SKM-1 (cell line): ENCODE measurements around the gene SYNDIG1.

Source experiments
- DNase-seq: peaks from one replicate; lab custom pipeline; 2025; ENCODE audit not compliant: unreplicated experiment; lab: John Stamatoyannopoulos, UW

Gene SYNDIG1

DNA sequence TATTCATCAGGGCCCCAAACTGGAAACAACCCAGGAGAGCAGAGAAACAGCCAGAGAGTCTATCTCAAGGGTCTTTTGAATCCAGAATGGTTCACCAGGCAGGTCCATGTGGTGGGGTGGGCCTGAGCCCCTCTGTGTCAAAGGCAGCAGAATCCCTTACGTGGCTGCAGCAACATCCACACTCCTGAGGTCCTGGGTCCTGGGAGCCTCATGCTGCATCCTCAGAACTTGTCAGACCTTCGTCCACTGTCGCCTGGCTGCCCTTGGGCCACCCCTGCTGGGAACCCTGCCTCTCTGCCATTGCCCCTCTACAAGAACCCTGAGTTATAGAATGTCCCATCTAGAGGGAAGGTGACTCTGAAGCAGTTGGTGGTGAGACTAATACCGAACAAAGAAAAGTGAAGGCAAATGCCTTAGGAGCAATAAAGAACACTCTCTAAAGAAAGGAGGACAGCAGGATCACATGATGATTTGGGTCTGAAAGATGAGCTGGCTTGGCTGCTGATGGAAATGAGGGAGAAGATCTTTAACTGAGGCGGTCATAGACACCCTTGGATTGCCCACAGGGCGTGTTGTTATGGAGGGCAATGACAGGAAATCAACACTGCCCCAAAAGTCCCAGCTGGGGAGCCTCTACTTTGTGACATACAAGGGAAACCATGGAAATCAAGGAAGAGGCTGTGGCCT is 161.2 kb downstream of the SYNDIG1 start:
- DNase-seq = no peak

DNA sequence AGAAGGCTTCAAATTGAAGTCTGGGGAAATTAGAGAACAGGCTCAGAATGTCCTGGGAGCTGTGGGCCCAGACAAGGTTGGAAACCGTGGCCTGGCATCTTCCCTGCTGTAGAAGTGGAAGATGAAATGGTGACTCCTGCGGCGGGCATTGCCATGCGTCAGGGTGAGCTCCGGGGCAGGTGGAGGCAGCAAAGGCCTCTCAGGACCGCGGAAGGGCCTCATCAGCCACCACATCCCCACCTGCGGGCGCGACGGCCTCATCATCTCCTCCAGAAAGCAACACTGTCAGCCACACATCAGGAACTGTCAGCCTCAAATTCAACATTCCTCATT is 161.7 kb downstream of the SYNDIG1 start:
- no peak for DNase-seq

DNA sequence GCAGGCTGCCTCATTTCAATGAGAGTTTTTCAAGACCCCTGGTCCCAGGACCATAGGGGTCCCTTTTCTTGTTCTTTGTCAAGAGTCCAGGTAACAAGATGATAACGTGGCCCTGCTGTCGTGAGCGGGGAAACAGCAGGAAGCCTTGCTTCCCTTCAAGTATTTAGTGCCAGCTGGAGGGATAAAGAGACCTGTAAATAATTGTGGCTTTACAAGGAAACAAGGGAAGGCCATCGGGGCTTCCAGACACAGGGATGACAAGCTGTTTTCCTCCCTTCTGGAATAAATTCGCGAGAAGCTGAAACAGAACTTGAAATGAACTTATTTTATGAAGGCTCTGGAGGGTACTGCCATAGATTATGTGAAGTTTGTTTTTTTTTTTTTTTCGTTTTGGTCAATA is 163.2 kb downstream of the SYNDIG1 start:
- DNase-seq = no peak

DNA sequence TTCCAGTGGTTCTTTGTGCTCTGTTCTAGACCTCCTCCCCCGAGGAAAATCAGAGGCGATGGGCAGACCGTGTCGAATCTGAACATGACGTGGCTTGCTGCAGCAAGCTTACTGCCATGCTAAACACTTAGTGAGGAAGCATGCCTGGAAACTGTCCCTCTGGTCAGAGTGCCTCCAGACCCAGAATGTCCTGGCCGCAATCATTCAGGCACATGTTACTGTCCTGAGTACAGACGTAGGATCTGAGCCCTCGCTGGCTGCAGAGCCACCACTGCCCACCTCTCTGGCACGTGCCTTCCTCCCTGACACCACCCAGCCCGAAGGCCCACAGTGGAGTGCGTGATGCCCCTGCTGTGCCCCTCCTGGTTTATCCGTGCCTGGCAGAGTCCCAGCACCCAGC is 163.6 kb downstream of the SYNDIG1 start:
- no peak for DNase-seq

DNA sequence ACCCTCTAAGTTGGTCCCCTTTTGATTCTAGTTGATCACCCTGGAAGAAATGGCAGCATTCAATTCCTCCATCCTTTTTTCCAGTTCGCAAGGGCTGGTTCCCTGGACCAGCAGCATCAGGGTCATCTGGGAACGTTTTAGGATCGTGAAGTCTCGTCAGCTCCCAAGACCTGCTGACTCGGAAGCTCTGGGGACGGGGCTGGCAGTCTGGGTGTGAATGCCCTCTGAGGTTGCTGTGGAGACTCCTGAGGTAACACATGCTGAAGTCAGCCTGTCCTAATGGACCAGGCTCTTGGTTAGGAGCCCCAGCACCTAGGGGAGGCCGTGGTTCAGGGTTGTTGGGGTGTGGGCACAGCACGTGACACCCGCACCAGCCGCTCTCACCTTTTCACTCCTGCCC is 164.1 kb downstream of the SYNDIG1 start:
- DNase-seq = no peak

DNA sequence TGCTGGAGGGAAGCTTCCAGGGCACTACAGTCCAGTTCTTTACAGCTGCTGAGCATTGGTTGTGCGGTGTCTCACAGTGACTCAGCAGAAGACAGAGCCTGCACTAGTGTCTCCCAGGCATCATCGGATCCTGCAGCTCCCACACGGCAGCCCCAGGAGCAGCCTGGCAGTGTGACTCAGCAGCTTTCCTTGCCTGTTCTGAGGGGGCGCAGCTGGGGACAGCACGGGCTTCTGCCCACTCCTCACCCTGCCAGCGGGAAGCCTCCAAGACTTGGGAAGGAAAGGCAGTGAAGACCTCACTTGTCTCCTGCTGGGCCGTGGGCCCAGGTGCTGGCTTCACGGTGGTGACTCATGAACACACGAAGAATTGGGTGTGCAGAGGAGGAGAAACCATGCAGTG is 165.4 kb downstream of the SYNDIG1 start:
- DNase-seq = no peak

DNA sequence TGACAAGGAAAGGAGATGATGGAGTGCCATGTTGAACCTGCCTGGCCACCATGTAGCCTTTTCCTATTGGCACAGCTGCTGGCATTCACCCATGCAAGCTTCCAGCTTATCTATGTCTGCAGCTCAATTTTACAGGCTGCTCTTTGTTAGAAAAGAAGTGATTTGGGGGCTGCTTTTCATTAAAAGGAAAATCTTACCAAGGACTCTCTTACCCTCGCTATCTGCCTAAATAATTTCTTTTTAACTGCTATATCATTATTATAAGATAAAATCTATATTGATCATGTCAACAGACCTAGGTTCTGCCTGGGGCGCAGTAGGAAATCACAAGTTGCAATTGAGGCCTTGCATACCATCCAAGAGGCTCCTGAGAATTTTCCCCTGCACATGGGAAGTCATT is 167.2 kb downstream of the SYNDIG1 start:
- no peak for DNase-seq

DNA sequence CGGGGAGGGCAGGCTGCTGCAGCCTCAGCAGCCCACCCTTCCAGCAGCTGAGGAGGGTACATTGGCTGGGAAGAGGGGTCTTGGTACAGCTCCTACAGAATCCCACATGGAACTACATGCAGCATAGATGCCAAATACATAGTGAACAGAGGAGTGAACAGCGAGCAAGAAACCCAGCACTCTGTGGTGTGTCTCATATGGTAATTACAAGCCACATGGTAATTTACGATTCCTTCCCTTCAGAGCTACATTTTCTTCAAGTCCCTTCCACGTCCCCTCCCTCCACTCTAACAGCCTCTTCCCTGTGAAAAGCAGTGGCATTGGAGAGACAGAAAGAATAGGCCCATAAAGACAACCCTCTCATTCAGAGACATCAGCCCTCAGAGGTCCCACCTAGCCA is 167.7 kb downstream of the SYNDIG1 start:
- DNase-seq = no peak

DNA sequence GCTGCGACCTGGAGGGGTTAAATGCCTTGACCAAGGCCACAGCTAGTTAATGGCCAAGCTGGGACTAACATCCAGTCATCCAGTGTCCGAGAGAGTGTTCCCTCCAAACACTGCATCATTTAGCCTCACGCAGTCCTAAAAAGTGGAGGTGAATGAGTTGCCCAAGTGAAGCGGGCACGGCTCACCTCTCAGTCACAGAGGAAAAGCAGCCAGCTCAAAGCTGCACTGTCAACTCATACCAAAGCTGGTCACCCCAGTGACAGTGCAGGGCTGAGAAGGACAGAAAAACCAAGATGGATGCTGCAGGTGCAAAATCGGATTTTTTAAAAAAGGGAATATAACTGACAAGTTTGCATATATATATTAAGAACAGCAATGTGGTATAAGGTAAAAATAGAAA is 168.5 kb downstream of the SYNDIG1 start:
- DNase-seq = no peak

DNA sequence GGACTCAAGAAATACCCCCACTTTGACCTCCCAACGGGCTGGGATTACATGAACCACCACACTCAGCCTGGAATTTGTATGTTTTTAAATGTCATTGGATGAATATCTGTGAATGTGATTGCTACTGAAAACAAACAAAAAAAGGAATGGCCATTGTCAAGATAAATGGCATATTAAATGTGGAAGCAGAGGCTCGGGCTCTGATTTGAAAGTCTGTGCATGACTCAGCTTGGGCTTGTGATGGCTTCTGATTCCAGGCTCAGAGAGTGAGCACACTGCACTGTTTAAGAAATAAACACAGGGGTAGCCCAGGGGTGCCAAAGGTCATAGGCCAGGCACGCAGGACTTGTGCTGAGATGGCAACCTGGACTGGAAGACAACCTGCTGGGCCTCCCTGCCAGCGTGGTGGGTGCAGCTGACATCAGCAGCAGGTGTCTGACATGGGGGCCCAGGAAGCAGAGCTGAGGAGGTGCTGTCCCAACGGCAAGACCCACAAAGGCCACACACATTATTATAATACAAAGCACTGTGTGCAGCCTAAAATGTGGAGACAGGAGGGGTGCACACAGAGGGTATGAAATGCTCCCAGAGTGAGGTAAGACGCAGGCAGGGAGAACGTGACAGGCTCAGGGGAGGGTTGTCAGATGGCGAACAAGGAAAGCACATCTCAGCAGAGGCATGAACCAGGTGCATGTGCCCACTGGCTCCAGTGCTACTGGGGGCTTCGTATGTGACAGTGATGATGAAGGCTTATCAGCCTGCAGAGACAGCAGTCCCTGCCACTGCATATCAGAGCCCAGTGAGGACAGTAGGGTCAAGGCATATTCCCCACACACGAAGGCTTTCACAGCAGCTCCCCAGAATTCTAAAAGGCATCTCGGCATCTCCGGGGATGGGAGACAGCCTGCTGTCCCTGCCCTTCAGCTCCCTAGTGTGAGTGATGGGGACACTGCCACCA is 169.4 kb downstream of the SYNDIG1 start:
- no peak for DNase-seq

DNA sequence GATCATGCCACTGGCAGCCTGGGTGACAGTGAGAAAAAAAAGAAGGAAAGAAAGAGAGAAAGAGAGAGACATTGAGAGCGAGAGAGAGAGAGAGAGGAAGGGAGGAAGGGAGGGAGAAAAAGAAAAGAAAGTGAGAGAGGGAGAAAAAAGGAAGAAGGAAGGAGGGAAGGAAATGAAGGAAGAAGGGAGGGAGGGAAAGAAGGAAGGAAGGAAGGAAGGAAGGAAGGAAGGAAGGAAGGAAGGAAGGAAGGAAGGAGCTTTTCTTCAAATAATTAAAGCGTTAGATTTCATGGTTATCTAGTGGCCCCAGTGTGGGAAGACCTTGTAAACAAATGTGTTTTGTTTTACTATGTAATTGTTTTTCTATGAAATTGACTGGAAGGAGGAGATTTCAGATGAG is 170.8 kb downstream of the SYNDIG1 start:
- no peak for DNase-seq

DNA sequence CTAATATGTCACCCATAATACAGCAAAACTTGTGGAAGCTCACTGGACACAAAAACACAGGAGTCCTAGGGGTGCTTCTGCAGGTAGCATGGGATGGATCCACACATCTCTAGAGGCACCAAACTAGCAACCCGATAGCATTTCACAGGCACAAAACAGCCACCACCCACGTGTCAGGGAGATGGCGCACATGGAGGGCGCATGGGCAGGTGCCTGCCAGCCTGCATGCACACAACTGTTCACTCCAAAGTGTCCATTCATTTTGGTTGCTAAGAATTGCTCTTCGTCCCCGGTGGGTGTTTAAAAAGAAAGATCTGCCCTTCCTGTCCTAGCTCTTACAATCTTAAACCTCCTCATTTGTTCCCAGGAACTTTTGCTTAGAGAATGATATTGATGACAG is 171.3 kb downstream of the SYNDIG1 start:
- no peak for DNase-seq

DNA sequence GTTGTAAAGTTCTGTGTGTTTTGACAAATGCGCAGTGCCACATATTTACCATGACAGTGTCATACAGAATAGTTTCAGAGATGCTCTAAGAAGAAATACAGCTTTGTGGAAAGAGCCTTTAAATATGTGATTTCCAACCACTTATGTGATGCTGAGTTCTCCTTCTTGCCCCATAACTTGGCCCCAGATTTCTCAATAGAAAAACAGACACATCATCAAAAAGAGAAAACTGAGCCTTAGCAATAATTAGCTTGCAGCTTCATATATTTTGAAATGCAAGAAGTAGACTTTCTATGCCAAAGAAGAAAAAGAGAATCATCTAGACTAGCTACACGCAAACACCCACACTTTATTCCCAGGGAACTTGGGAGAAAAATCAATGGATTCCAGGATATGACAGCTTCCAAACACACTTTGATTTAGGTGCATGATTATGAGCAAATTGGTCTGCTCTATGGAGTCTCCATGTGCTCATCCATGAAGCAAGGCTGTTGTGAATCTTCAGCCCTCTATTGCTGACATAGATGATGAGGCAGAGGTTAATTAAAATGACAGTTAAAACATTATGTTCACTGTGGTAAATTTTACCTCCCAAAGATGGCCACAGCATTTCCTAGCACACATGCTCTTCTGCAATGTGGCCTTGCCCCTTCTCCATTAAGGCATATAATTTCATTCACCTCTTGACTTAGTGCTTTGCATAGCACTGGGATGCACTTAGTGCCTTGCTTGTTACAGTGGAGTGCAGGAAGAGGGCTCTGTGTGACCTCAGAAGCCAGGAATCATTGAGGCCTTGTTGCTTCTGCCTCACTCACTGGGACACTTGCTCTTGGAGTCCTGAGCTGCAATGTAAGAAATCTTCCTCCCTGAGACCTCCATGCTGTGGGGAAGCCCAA is 174.6 kb downstream of the SYNDIG1 start:
- no peak for DNase-seq

DNA sequence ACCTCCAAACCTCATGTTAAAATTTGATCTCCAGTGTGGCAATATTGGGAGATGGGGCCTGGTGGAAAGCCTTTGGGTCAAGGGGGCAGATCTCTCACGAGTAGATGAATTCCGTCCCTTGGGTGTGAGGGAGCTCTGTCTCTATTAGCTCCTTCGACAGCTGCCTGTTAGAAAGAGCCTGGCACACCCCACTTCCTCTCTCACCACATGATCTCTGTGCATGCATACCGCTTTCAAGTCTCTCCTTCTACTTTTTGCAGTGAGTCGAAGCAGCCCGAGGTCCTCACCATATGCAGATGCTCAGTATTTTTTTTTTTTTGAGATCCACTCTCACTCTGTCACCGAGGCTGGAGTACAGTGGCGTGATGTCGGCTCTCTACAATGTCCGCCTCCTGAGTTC is 176.9 kb downstream of the SYNDIG1 start:
- no peak for DNase-seq

DNA sequence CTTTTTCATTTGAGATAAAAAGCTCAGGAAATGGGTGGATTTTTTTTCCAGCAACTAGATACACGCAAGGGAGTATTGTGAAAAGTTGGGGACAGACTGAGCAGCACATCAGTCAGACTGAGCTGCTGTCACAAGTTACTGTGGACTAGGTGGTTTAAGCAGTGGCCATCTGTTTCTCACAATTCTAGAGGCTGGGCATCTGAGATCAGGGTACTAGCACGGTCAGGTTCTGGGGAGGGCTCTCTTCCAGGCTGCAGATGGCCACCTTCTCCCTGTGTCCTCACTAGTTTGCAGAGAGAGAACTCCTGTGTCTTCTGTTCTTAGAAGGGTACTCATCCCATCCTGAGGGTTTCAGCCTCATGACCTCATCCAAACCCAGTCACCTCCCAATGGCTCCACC is 178.3 kb downstream of the SYNDIG1 start:
- DNase-seq = no peak

DNA sequence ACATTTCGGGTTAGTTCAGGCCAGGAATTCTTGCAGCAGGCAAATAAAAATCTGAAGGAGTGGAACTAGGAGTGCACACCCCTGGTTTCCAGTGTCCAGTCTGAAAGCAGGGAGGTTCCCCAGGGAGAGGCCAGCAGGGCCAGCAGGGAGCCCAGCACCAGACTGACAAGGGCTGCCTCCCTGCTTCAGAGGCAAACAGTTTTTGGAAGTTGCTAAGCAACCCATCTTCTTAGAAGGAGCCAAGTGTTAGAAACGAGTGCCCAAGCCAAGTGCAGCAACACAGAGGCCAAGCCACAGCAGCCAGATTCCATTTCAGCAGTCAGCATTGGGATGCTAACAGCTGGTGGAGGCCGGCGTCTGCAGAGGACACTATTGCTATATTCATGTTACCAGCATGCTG is 179.1 kb downstream of the SYNDIG1 start:
- no peak for DNase-seq

DNA sequence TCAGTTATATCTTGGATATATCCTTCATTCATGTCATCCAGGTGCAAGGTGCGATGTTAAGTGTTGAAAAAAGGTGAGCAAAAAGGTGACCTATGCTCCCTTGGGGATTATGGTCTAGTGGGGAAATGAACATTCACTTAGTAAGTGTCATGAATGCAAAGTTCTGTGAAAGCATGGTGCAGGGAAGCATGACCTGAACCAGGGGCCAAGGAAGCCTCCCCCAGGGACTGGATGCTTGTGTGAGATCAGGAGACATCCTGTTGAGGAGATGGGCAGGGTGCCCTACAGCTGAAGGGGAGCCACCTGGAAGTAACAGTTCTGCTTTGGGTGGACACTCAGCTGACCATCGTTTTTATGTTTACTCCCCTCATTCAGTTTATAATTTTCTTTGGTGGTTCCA is 179.5 kb downstream of the SYNDIG1 start:
- no peak for DNase-seq

DNA sequence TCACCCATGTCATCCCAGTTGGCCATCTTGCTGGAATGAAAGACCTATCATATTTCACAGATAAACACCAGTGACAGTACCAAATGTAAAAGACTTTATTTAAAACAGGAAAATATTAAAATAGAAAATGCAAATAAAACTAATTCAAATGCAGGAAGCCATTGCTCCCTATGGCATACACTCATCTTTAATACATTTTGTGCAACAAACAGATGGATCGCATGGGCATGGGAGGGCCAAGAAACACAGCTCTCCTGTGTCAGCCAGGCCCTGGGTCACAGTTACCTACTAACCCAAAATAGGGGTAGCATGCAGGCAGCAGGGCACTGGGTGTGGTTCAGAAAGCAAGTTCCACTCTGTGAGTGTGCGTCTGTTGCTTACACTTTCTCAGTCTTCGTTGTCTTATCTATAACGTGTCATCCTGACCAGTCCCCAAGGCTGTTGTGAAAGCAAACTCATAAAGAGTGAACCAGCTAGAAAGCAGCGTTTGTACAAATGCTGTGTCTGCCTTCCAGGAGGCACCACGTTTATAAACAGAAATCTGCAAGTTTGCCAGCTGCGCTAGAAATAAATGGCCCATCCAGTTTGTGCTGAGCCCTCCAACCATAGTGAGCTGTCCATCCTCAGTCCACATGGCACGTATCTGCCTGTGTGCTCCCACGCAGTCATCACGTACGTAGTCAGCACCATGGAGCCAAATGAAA is 180.5 kb downstream of the SYNDIG1 start:
- DNase-seq = no peak

DNA sequence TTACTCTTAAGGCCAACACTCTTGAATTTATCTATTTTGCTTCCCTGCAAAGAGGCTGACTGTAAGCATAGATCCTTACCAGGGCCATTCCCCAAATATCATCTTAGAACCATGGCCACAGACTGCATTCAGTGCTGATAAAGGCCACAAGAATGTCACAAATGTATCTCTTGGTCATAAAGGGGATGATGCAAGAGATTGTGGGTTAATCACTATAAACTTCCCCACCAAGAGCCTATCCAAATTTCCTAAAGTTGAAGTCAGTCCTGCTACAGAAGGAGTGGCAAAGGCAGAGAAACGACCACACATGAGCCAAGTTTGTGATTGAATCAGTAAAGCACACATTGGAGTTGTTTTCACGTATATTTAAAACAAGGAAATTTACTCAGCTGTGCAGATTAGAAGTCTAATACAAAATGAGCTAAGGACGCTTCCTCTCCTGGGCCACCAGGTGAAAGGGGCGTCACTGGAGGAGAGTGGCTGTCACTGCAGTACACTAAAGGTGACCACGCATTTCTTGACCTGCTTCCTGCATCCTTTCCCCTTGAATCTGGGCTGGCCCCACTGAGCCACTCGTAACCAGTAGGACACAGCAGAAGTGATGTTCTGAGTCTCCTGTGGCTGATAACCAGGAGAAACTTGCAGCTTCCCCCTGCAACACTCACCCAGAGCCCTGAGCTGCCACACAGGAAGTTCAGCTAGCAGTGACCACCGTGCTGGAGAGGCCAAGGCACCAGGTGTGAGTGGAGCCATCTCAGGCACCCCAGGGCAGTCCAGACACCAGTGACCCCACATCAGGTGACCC is 181.9 kb downstream of the SYNDIG1 start:
- no peak for DNase-seq

DNA sequence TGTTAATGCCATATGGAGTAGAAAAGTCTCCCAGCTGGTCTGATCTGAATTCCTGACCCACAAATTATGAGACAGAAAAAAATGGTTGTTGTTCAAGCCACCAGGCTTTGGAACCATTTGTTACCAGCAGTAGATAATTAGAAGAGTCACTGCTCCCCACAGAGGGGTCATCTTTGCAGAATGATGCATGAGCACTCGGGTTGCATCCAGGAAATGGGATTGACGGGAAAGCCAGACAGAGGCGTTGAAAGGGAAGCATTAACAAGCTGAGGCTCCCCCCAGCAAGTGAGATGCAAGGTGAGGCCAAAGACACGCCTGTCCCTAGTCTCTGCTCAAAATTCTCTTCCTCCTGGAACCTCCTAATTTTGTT is 182.5 kb downstream of the SYNDIG1 start:
- no peak for DNase-seq
